Naive B cell (primary cell): ENCODE results near the gene STRN3. TPM values are rescaled to one million over a fixed set of nuclear protein-coding genes. Genes with fewer than 3 reads are reported as not detected.
"Not testable (repeated sequence)": the region's sequence is repeated elsewhere in the genome, so short reads cannot be mapped to it uniquely, and the experiment has no call there.

Experiments used
- ATAC-seq, 2 donors: fragments of 150-1000 bp; cut with Tn5 transposase; 2 replicates each; pipeline ENCODE4 v1.10.0; 2021; ENCODE audit warnings: low read depth in 2 of 2, mild to moderate bottlenecking in 2 of 2, moderate library complexity in 2 of 2
- DNase-seq: peaks from one replicate; pipeline ENCODE4 v3.0.0; 2022
- H3K27ac Mint-ChIP-seq, 6 donors: one replicate each; pipeline ENCODE4 v1.8.0; 2020 to 2022; ENCODE audit warnings: mild to moderate bottlenecking in 6 of 6, mixed read lengths in 6 of 6, moderate library complexity in 5 of 6, inconsistent platforms in 2 of 6
- H3K27me3 Mint-ChIP-seq, 3 donors: one replicate each; pipeline ENCODE4 v1.8.0; 2021 to 2022; ENCODE audit warnings: mixed read lengths in 3 of 3, mild to moderate bottlenecking in 1 of 3
- H3K36me3 Mint-ChIP-seq, 2 donors: one replicate each; pipeline ENCODE4 v1.8.0; 2020 to 2022; ENCODE audit warnings: mixed read lengths in 2 of 2, inconsistent platforms in 1 of 2, mild to moderate bottlenecking in 1 of 2
- H3K4me1 Mint-ChIP-seq, 3 donors: one replicate each; pipeline ENCODE4 v1.8.0; 2020 to 2022; ENCODE audit warnings: mixed read lengths in 3 of 3, inconsistent platforms in 1 of 3, mild to moderate bottlenecking in 1 of 3, moderate library complexity in 1 of 3
- H3K4me3 Mint-ChIP-seq, 8 donors: one replicate each; pipeline ENCODE4 v1.8.0; 2020 to 2022; ENCODE audit warnings: mild to moderate bottlenecking in 8 of 8, mixed read lengths in 8 of 8, moderate library complexity in 8 of 8, inconsistent platforms in 2 of 8
- H3K9me3 Mint-ChIP-seq, 7 donors: one replicate each; pipeline ENCODE4 v1.8.0; 2020 to 2022; ENCODE audit warnings: mixed read lengths in 7 of 7, mild to moderate bottlenecking in 5 of 7, inconsistent platforms in 2 of 7, moderate library complexity in 1 of 7
- polyA plus RNA-seq, 6 donors: library from polyadenylated mRNA; unstranded; fragments of 300-500 nt; fragmentation: Illumina TruSeq; gene quantifications; one replicate each; pipeline ENCODE4 v1.2.3, GENCODE V29; 2021; ENCODE audit warnings: low read depth in 6 of 6

STRN3 gene
- polyA plus RNA-seq, 6 donors from 2014 or later: 1.6 to 6.1 (median 4.5) TPM

DNA sequence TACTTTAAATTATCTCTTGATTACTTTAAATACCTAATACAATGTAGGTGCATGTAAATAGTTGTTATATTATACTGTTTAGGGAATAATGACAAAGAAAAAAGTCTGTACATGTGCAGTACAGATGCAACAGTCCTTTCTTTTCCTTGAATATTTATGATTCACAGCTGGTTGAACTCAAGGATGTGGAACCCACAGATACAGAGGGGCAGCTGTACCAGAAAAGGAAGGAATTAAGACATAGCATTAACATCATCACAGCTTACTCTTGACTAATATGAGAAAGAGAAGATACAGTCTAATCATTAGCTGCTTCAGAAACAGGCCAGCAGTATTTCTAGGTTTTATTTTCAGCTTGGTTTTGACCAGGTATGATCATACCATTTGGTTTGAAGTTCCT, 35.4 kb downstream of the STRN3 start:
- ATAC-seq (no peak), DNase-seq (no peak)
- no peaks in the 10 kb centered on the region for H3K27me3 Mint-ChIP-seq
- H3K4me1 Mint-ChIP-seq: peaks cover 30 to 50% (median 43%) of the 10 kb centered on the region in 3 donors
- peaks cover 0 to 11% of the 10 kb centered on the region in 2 donors for H3K36me3 Mint-ChIP-seq
- no peak overlapping the region for H3K4me3 Mint-ChIP-seq
- peak overlapping the region in 1 of 6 donors; percentile 17 for H3K27ac Mint-ChIP-seq
- peaks cover 0 to 2% (median 0%) of the 10 kb centered on the region in 7 donors for H3K9me3 Mint-ChIP-seq

DNA sequence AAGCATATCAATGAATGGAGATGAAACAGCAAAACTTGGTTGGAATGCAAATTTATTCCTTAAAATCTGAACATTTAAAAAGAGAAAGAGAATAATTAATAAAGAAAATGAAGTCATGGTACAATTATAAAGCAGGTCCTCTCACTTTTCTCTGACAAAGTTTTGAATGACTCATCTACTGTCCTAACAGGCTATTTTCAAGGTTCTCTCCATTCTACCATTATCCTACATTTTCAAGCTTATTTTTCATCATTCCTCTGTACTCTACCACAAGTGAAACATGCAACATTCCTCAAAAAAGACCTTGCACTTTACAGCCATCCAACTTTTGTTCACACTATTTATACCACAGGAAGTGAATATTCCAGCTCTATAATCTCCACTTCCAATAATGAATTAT, 37.7 kb downstream of the STRN3 start:
- ATAC-seq (no peak), DNase-seq (no peak)
- Mint-ChIP-seq H3K36me3 (peaks cover 0 to 11% of the 10 kb centered on the region in 2 donors), H3K27ac (peak overlapping the region in 3 of 6 donors; percentile 5 to 74 (median 70)), H3K4me1 (peaks cover 23 to 40% (median 36%) of the 10 kb centered on the region in 3 donors), H3K27me3 (no peaks in the 10 kb centered on the region), H3K4me3 (no peak overlapping the region), H3K9me3 (peaks cover 0 to 2% (median 0%) of the 10 kb centered on the region in 7 donors)

DNA sequence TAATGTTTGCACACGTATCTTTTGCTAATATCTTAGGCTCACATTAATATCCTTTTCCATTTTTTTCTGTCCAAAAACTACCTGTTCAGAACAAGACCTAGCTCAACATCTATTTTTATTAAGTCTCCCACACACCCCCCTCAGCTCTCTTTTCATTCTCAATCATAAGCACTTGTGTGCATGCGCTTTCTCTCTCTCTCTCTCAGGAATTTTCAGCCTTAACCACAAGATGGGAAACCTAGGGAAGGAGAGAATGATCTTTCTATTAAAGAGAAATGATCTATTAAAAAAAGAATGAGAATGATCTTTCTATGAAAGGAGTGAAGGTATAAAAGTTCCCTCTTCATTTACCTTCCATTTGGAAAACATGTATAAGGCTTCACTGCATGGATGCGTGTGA, 40.4 kb downstream of the STRN3 start:
- DNase-seq (no peak), ATAC-seq (no peak)
- Mint-ChIP-seq H3K27me3 (no peaks in the 10 kb centered on the region), H3K27ac (peak overlapping the region in 2 of 6 donors; percentile 38 to 56), H3K9me3 (peaks cover 0 to 2% (median 0%) of the 10 kb centered on the region in 7 donors), H3K4me3 (peak overlapping the region in 1 of 8 donors; percentile 62), H3K36me3 (peaks cover 0 to 11% of the 10 kb centered on the region in 2 donors), H3K4me1 (peaks cover 20 to 48% (median 36%) of the 10 kb centered on the region in 3 donors)

DNA sequence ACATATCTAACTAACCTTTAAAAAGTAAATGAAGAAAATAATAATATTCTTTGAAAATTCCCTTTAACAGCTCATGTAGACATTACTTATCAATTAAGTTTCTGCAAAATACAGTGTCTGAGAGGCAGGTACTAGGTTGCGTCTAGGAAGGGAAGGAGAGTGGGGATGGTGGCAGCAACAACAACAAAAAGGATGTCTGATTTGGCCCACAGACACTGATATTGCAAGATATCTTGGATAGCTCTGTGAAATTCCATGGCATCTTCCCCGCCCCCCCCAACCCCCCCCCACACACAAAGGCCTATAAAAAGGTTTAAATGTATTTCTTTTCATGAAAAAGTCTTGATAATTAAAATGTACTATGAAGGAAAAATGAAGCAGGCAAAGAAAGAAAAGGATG, 42.3 kb downstream of the STRN3 start:
- Mint-ChIP-seq H3K36me3 (peaks cover 0 to 7% of the 10 kb centered on the region in 2 donors), H3K4me3 (no peak overlapping the region), H3K9me3 (no peaks in the 10 kb centered on the region), H3K27ac (no peak overlapping the region), H3K27me3 (no peaks in the 10 kb centered on the region), H3K4me1 (peaks cover 10 to 44% (median 32%) of the 10 kb centered on the region in 3 donors)
- no peak for DNase-seq
- ATAC-seq: no peak

DNA sequence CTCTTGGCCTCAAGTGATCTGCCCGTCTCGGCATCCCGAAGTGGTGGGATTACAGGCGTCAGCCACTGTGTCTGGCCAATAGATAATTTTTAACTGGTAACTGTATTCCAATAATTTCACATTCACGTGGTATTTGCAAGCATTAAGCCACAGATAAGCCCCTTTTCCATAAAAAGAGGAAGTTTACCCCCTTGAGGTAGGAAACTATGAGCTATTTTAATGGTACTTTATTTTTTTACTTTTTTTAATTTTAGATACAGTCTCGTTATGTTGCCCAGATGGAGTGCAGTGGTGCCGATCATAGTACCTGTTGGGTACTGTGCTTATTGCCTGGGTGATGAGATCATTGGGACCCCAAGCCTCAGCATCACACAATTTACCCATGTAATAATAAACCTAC, 43.6 kb downstream of the STRN3 start:
- DNase-seq (peak; percentile 28), ATAC-seq (peak; percentile 74 to 78)
- Mint-ChIP-seq H3K27me3 (no peaks in the 10 kb centered on the region), H3K9me3 (no peaks in the 10 kb centered on the region), H3K4me3 (peak overlapping the region in 6 of 8 donors; percentile 8 to 76 (median 58)), H3K27ac (peak overlapping the region in 3 of 6 donors; percentile 47 to 70 (median 62)), H3K36me3 (no peaks in the 10 kb centered on the region), H3K4me1 (peaks cover 8 to 49% (median 39%) of the 10 kb centered on the region in 3 donors)

DNA sequence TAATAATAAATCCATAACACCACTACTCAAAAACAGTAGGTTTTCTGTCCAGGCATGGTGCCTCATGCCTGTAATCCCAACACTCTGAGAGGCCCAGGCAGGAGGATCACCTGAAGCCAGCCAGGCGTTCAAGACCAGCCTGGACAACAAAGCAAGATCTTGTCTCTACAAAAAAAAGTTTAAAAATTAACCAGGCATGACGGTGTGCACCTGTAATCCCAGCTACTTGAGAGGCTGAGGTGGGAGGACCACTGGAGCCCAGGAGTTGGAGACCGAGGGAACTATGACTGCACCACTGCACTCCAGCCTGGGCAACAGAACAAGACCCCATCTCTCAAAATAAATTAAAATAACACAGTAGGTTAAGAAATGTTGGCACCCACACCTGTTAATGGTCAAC, 45.2 kb downstream of the STRN3 start:
- ATAC-seq: no peak
- DNase-seq: no peak
- no peaks in the 10 kb centered on the region for H3K36me3 Mint-ChIP-seq
- H3K27me3 Mint-ChIP-seq: no peaks in the 10 kb centered on the region
- H3K4me1 Mint-ChIP-seq: peaks cover 14 to 54% (median 37%) of the 10 kb centered on the region in 3 donors
- H3K9me3 Mint-ChIP-seq: no peaks in the 10 kb centered on the region
- peak overlapping the region in 3 of 8 donors; percentile 29 to 65 (median 35) for H3K4me3 Mint-ChIP-seq
- peak overlapping the region; percentile 64 to 89 (median 79) for H3K27ac Mint-ChIP-seq

DNA sequence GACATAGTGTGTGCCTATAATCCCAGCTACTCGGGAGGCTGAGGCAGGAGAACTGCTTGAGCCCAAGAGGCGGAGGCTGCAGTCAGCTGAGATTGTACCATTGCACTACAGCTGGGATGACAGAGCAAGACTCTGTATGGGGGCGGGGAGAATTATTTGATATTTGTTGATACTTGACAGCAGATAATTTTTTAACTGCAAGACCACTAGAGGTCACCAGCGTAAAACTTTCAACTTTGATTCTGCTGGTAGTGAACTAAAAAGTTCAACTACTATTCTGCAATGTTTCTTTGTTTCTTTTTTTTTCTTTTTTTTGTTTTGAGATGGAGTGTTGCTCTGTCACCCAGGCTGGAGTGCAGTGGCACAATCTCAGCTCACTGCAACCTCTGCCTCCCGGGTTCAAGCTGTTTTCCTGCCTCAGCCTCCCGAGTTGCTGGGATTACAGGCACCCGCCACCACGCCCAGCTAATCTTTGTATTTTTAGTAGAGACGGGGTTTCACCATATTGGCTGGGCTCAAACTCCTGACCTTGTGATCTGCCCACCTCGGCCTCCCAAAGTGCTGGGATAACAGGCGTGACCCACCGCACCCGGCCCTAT, 46.0 kb downstream of the STRN3 start:
- peak; percentile 64 to 72 for ATAC-seq

DNA sequence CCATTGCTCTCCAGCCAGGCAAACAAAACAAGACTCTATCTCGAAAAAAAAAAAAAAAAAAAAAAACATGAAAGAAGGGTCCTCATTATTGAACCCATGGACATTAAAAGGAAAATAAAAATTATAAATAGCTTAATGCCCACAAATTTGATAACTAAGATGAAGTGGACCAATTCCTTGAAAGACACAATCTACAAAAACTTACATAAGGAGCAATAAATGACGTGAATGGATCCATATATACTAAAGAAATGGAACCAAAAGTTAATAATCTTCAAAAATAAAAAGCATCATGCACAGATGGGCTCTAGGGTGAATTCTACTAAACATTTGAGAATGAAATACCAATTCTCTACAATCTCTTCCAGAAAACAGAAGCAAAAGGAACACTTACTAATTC, 48.4 kb downstream of the STRN3 start:
- H3K9me3 Mint-ChIP-seq: no peaks in the 10 kb centered on the region
- H3K4me3 Mint-ChIP-seq: no peak overlapping the region
- ATAC-seq (no peak), DNase-seq (no peak)
- H3K27ac Mint-ChIP-seq: peak overlapping the region in 5 of 6 donors; percentile 0 to 87 (median 38)
- no peaks in the 10 kb centered on the region for H3K27me3 Mint-ChIP-seq
- H3K4me1 Mint-ChIP-seq: peaks cover 35 to 71% (median 60%) of the 10 kb centered on the region in 3 donors
- no peaks in the 10 kb centered on the region for H3K36me3 Mint-ChIP-seq

More for the DNA sequence above, 46.0 kb downstream of the STRN3 start:
- DNase-seq: peak; percentile 57
- Mint-ChIP-seq H3K4me1 (peaks cover 21 to 58% (median 43%) of the 10 kb centered on the region in 3 donors), H3K27ac (peak overlapping the region in 4 of 6 donors; percentile 64 to 80 (median 69)), H3K4me3 (peak overlapping the region in 4 of 8 donors; percentile 6 to 72 (median 32))
- not testable (repeated sequence) for H3K9me3 Mint-ChIP-seq, H3K27me3 Mint-ChIP-seq, H3K36me3 Mint-ChIP-seq

DNA sequence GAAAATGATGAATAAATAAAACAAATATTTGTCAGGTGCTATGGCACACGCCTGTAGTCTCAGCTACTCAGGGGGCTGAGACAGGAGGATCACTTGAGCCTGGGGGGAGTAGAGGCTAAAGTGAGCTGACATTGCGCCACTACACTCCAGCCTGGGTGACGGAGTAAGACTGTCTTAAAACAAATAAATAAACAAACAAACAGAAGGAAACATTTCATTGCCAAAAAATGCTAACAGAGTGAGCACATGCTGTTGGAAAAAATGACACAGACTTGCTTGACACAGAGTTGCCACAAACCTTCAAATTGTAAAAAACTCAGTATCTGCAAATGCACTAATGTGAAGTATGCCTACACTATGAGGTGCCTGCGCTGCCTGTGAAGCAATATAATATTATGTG, 51.6 kb downstream of the STRN3 start:
- no peaks in the 10 kb centered on the region for H3K27me3 Mint-ChIP-seq
- no peaks in the 10 kb centered on the region for H3K36me3 Mint-ChIP-seq
- H3K27ac Mint-ChIP-seq: peak overlapping the region in 1 of 6 donors; percentile 71
- H3K4me3 Mint-ChIP-seq: peak overlapping the region in 1 of 8 donors; percentile 25
- DNase-seq (no peak), ATAC-seq (no peak)
- H3K9me3 Mint-ChIP-seq: no peaks in the 10 kb centered on the region
- peaks cover 49 to 72% (median 67%) of the 10 kb centered on the region in 3 donors for H3K4me1 Mint-ChIP-seq

DNA sequence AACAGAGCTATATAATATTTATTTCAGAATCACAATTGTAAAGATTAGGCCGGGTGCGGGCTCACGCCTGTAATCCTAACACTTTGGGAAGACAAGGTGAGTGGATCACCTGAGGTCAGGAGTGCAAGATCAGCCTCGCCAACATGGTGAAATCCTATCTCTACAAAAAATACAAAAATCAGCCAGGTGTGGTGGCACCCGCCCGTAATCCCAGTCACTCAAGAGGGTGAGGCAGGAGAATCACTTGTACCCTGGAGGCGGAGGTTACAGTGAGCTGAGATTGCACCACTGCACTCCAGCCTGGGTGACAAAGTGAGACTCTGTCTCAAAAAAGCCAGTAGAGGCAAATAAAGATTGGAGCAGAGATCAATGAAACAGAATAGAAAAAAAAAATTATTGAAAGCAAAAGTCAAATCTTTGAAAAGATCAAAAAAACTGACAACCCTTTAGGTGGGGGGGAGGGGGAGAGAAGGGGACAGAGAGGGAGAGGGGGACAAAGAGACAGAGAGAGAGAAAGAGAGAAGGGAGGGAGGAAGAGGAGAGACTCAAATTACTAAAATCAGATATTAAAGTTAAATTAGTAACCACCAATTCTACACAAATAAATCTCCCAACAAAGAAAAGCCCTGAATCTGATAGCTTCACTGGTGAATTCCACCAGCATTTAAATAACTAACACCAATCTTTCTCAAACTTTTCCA, 53.1 kb downstream of the STRN3 start:
- Mint-ChIP-seq H3K27ac (peak overlapping the region in 2 of 6 donors; percentile 27 to 65), H3K36me3 (no peaks in the 10 kb centered on the region), H3K9me3 (peaks cover 0 to 3% (median 0%) of the 10 kb centered on the region in 7 donors), H3K4me1 (peaks cover 49 to 68% (median 66%) of the 10 kb centered on the region in 3 donors), H3K4me3 (peak overlapping the region in 2 of 8 donors; percentile 3 to 64), H3K27me3 (no peaks in the 10 kb centered on the region)
- ATAC-seq (no peak), DNase-seq (no peak)

DNA sequence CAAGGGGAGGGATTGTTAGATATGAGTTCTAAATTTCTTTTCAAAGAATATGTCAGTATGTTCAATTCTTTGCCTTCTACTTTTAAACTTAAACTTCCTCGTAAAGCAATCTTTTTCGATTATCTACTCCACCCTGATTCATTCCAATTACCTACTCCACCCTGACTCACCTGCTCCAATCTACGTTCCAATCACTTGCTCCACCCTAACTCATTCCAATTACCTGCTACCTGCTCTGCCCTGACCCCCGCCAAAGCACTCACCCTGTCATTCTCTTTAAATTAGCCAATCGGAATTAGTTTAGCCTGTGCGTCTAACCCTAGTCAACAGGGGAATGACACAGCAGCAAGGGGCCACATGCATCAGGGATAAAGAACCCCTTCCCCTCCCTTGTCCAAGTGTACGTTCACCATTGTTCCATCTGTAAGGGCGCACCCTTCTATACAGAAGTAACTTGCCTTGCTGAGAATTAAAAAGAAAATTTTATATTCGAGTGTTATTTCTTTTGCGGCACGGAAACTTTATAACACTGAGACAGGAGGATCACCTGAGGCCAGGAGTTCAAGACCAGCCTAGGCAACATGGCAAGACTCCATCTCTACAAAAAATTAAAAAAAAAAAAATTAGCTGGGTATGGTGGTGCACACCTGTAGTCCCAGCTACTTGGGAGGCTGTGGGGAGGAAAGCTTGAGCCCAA, 54.0 kb downstream of the STRN3 start:
- not testable (repeated sequence) for H3K36me3 Mint-ChIP-seq, DNase-seq, H3K27me3 Mint-ChIP-seq, ATAC-seq, H3K9me3 Mint-ChIP-seq
- H3K27ac Mint-ChIP-seq: peak overlapping the region in 2 of 6 donors; percentile 50 to 89
- H3K4me1 Mint-ChIP-seq: peaks cover 46 to 65% (median 64%) of the 10 kb centered on the region in 3 donors
- H3K4me3 Mint-ChIP-seq: peak overlapping the region in 1 of 8 donors; percentile 74

DNA sequence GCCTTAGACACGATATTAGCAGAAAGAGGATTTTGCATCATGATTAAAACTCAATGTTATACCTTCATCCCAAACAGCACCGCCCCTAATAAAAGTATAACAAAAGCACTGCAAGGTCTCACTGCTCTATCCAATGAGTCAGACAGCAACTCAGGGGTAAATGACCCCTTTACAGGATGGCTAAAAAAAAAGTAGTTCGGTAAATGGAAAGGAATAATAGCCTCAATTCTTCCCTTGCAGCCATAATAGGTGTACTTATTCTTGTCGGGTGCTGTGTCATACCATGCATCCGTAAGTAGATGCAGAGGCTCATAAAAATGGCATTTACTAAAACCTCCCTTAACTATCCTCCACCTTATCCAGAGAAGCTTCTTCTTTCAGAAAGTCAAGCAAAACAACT, 54.6 kb downstream of the STRN3 start:
- no peaks in the 10 kb centered on the region for H3K27me3 Mint-ChIP-seq
- H3K4me1 Mint-ChIP-seq: peaks cover 45 to 65% (median 62%) of the 10 kb centered on the region in 3 donors
- no peak overlapping the region for H3K4me3 Mint-ChIP-seq

DNA sequence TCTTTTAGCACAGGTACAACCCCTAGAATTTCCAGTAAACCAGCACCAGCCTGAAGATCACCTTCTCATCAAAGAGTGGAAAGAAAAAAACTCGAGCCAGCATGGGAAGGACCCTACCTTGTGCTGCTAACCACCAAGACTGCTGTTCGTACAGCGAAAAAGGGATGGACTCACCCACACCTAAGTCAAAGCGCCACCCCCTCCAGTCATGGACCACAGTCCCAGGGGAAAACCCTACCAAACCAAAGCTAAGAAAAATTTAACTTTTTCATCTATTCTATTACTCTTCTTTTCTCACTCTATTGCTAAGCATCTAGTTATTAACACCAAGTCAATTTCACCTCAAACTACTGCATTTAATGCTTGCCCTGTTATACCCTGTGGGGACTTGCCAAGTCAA, 56.4 kb downstream of the STRN3 start:
- H3K27me3 Mint-ChIP-seq, H3K4me3 Mint-ChIP-seq, DNase-seq, ATAC-seq: not testable (repeated sequence)
- peaks cover 15 to 20% of the 10 kb centered on the region in 2 donors for H3K36me3 Mint-ChIP-seq
- H3K4me1 Mint-ChIP-seq: peaks cover 35 to 58% (median 57%) of the 10 kb centered on the region in 3 donors
- peak overlapping the region in 4 of 6 donors; percentile 1 to 46 (median 26) for H3K27ac Mint-ChIP-seq
- H3K9me3 Mint-ChIP-seq: peaks cover 5 to 28% (median 22%) of the 10 kb centered on the region in 7 donors

More for the DNA sequence above, 54.6 kb downstream of the STRN3 start:
- H3K27ac Mint-ChIP-seq: peak overlapping the region in 1 of 6 donors; percentile 89
- ATAC-seq (no peak), DNase-seq (no peak)
- H3K9me3 Mint-ChIP-seq: peaks cover 0 to 12% (median 7%) of the 10 kb centered on the region in 7 donors
- H3K36me3 Mint-ChIP-seq: peaks cover 2 to 4% of the 10 kb centered on the region in 2 donors
